Endothelial cell of hepatic sinusoid (primary cell): ENCODE results near the gene ATP8B4.
"Not testable (repeated sequence)": the region's sequence is repeated elsewhere in the genome, so short reads cannot be mapped to it uniquely, and the experiment has no call there.

Experiments
- in situ Hi-C: cut with HindIII; loops from 2 replicates; pipeline ENCODE4 v1.10.0; 2017; ENCODE audit warnings: low sequenced_read_pairs

Gene ATP8B4

GRCh38 chr15:50119063-50120040 lies at the start of gene ATP8B4:
Gene ATP8B4 (minus strand): TSS chr15:50119233. CDS start chr15:50106966, 12,267 bp downstream.
- in situ Hi-C loops: no loop called here

DNA sequence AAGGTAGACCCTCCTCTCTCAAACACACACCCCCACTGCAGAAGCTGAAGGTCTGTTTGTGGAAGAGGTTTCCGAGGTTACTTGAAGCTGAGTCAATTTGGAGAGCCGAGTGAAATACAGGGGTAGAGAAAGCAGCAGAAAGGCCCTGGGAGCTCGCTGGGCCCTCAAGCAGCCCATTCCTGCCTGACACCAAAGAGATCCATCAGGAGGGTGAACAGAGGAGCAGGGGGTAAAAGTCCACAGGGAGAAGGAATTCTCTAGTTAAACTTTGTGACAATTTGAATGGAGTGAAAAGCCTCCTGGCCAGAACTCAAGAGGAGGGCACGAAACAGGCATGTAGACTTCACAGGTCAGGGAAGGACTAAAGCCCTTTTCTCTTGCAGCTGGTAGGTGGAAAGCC lies 49.3 kb upstream of the ATP8B4 start:
- in situ Hi-C loops: no loop called here

DNA sequence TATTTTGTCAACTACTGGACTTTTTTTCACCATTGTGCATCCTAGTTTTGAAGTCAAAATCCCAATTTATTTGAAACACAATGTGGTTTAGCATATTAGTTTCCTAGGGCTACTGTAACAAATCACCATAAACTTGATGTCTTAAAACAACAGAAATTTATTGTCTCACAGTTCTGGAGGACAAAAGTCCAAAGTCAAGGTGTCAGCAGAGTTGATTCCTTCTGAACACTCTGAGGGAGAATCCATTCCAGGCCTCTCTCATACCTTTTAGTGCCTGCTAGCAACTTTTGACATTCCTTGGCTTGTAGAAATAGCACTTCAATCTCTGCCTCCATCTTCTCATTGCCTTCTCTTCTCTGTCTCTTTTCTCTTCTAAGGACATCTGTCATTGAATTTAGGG lies 48.1 kb upstream of the ATP8B4 start:
- in situ Hi-C loops: no loop called here

DNA sequence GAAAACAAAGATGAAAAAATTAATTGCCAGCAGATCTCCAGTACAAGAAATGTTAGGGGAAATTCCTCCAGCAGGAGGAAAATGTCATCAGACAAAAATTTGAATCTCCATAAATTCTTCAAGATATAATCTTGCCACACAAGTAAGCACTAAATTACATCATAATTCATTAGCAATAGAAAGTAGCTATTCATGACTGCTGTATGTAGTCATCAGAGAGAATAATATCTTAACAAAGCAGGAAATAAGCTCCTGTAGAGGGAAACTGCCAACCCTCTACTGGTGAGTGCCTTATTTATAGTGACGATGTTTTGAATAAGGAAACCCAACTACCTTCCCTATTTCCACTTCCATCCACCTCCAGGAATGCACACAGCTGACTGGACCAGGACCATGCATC lies 47.2 kb upstream of the ATP8B4 start:
- in situ Hi-C loops: no loop called here

- in situ Hi-C loops: no loop called here
Measured at GRCh38 chr15:50164458-50164857, 45.4 kb upstream of the ATP8B4 start.

- in situ Hi-C loops: no loop called here
Measured at GRCh38 chr15:50163719-50164410, 44.8 kb upstream of the ATP8B4 start.

DNA sequence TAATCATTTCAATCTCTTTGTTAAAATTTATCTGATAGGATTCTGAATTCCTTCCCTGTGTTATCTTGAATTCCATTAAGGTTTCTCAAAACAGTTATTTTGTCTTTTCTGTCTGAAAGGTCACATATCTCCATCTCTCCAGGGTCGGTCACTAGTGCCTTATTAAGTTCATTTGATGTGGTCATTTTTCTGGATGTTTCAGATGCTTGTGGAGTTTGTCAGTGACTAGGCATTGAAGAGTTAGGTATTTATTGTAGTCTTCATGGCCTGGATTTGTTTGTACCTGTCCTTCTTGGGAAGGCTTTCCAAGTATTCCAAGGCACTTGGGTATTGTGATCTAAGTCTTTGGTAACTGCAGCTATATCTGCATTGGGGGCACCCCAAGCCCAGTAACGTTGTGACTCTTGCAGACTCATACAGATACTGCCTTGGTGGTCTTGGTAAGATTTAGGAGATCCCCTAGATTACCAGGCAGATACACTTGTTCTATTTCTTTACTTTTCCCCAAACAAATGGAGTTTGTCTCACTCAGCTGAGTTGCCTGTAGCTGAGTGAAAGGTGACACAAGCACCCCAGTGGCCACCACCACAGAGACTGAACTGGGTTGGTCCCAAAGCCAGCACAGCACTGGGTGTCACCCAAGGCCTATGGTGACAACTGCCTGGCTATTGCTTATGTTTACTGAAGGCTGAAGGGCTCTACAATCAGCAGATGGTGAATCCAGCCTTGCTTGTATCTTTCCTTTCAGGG lies 44.1 kb upstream of the ATP8B4 start:
- in situ Hi-C loops: no loop called here

GRCh38 chr15:50158236-50158635 lies 39.2 kb upstream of the ATP8B4 start:
- in situ Hi-C loops: not testable (repeated sequence)

- in situ Hi-C loops: no loop called here
Measured at GRCh38 chr15:50151476-50151875, 32.4 kb upstream of the ATP8B4 start.

DNA sequence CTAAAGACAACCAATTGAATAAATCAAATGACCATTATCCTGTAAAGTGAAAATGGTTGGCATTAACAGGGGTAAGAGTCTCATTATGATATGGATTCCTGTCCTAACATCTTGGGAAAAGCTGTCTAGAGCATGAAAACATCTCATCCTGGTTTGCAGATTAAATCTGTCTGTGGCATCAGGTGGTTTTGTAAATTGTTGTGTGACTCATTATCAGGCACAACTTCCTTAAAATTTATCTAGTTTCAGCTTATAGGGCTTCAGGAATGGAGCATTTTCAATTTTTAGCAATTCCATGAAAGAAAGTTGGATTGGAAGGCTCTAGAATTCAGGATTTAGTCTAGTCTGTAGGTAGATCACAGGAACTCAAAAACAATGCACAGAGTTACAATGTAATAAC lies 31.8 kb upstream of the ATP8B4 start:
- in situ Hi-C loops: no loop called here

DNA sequence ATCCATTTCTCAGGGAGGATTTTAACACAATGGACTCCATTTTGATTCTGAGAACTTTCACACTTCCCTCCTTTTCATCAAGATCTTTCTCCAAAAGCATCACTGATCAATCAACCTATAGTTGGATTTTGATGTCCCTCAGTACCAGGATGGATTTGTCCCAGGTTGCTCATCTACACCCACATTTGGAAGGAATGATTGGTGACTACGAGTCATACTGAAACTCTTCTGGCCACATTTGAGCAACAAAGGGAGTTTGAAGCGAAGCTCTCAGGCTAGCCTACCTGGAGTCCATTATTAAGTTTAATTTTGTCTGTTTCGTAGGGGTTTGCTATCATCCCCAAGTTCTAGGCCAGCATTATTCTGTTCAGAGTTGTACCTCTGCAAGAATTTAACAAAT lies 31.3 kb upstream of the ATP8B4 start:
- in situ Hi-C loops: no loop called here

GRCh38 chr15:50149090-50149489 lies 30.1 kb upstream of the ATP8B4 start:
- in situ Hi-C loops: no loop called here

- in situ Hi-C loops: no loop called here
Measured at GRCh38 chr15:50148362-50148963, 29.4 kb upstream of the ATP8B4 start.

DNA sequence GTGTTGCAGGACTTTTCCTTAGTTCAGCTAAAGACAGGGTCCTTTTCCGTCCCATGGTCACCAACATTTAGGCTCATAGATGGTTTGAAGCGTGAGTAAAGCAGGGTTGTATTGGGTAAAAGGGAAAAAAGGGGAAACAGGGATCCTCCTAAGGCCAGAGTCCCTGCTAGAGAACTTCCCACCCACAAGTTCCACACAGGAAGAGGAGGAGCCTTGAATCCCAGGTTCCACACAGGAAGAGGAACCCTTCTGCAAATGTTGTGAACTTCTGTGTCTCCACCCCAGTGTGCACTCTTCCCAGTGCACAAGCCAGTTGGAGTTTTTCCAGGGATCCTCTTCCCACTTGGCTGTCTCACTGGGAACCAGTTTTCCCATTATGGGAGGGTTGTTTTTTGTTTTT lies 27.6 kb upstream of the ATP8B4 start:
- in situ Hi-C loops: no loop called here

GRCh38 chr15:50145451-50145872 lies 26.4 kb upstream of the ATP8B4 start:
- in situ Hi-C loops: no loop called here

GRCh38 chr15:50144341-50145120 lies 25.5 kb upstream of the ATP8B4 start:
- in situ Hi-C loops: no loop called here

DNA sequence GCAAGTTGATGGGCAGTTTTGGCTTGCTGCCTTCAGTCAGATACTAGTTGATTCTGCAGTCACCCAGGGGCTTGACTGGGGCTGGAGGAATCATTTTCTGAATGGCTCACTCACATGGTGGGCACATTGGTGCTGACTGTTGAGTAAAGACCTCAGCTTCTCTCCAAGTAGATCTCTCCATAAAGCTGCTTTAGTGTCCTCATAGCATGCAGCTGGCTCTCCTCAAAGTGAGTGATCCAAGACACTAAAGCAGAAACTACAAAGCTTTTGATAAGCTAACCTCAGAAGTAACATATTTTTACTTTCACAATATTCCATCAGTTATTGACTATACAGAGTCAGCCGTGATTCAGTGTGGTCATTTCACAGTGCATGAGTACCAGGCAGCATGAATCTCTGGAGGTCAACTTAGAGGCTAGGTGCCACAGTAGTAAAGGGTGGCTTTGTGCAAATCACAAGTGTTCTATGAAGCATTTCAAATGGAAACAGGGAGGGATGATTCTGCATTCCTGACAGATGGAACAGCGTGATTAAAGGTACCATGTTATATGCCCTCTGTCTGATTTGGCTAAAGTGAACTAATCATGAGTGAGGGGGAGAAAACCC lies 24.3 kb upstream of the ATP8B4 start:
- in situ Hi-C loops: no loop called here

DNA sequence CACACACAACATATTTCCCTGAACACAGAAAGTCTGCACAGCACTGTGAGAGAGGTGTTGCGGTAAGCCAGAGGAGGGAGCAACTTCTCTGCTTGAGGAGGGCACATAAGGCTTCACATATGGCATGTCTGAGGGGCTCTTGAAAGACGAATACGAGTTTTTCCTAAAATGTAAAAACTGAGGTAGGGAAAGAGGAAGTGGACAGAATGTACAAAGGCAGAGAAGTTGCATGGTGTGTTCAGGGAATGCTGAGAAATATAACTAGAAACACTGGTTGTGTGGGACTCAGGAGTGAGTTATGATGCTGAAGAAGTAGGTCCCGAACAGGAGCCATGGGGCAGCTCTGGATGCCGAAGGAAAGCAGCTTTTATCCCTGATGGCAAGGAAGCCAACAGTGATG lies 22.8 kb upstream of the ATP8B4 start:
- in situ Hi-C loops: no loop called here

- in situ Hi-C loops: no loop called here
Measured at GRCh38 chr15:50140983-50141382, 21.9 kb upstream of the ATP8B4 start.

DNA sequence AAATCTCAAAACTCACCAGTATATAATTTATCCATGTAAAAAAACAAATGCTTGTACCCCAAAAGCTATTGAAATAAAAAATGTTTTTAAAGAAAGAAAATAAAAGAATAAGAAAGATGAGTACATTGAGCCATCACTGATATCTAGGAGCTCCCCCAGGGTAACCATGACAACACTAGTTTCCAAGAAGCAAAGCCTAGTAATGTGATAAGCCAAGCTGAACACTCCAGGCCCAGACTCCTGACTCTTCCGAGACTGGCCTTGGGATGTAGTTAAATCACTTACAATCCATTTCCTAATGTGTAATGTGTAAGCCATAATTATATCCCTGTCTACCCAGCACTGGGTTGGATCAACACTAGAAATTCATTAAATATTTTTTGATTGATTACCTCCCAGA lies 21.1 kb upstream of the ATP8B4 start:
- in situ Hi-C loops: no loop called here
